GM23338 (cell line): Measurements from ENCODE around the gene FHDC1. TPM values are rescaled to one million over a fixed set of nuclear protein-coding genes. Genes with fewer than 3 reads are reported as not detected.

Experiments used
- ATAC-seq: fragments of 200-7000 bp; cut with Tn5 transposase; 3 replicates; pipeline ENCODE4 v1.9.1; 2020
- DNase-seq: peaks from one replicate; pipeline ENCODE4 v3.0.0-alpha.2; 2015; ENCODE audit warnings: low spot score
- H2AFZ ChIP-seq: fragments of 200-600 bp; sonication (generic); 2 replicates; pipeline ENCODE4 v1.8.0; 2016; ENCODE audit warnings: antibody characterized with exemption, mild to moderate bottlenecking, moderate library complexity
- H3F3A ChIP-seq: fragments of 200-600 bp; sonication (generic); replicated peaks from 2 replicates; pipeline ENCODE4 v1.8.0; 2017; ENCODE audit warnings: antibody characterized with exemption, mixed run types, low read depth
- H3K27ac ChIP-seq: fragments of 200-600 bp; sonication (generic); 2 replicates; pipeline ENCODE4 v1.6.1; 2016; ENCODE audit warnings: low read depth
- H3K27me3 ChIP-seq: fragments of 200-600 bp; sonication (generic); 2 replicates; pipeline ENCODE4 v1.8.0; 2016; ENCODE audit warnings: mild to moderate bottlenecking, mixed run types, moderate library complexity; ENCODE audit not compliant: insufficient read depth
- H3K36me3 ChIP-seq: fragments of 200-600 bp; sonication (generic); 2 replicates; pipeline ENCODE4 v1.8.0; 2016; ENCODE audit warnings: mild to moderate bottlenecking; ENCODE audit not compliant: insufficient read depth
- H3K4me1 ChIP-seq: fragments of 200-600 bp; sonication (generic); 2 replicates; pipeline ENCODE4 v1.8.0; 2016; ENCODE audit warnings: mild to moderate bottlenecking, moderate library complexity; ENCODE audit not compliant: insufficient read depth
- H3K4me2 ChIP-seq: fragments of 200-600 bp; sonication (generic); 2 replicates; pipeline ENCODE4 v1.7.1; 2017; ENCODE audit warnings: mixed run types
- H3K4me3 ChIP-seq: fragments of 200-600 bp; sonication (generic); 2 replicates; pipeline ENCODE4 v1.6.1; 2016; ENCODE audit warnings: mixed run types
- H3K79me2 ChIP-seq: fragments of 200-600 bp; sonication (generic); replicated peaks from 2 replicates; pipeline ENCODE4 v1.8.0; 2017; ENCODE audit warnings: mild to moderate bottlenecking; ENCODE audit not compliant: insufficient read depth
- H3K9me2 ChIP-seq: fragments of 200-600 bp; sonication (generic); 2 replicates; pipeline ENCODE4 v1.8.0; 2017; ENCODE audit not compliant: insufficient read depth
- H4K20me1 ChIP-seq: fragments of 200-600 bp; sonication (generic); replicated peaks from 2 replicates; pipeline ENCODE4 v1.8.0; 2017; ENCODE audit warnings: mild to moderate bottlenecking; ENCODE audit not compliant: insufficient read depth
- H3K27ac Mint-ChIP-seq: 2 replicates; pipeline ENCODE4 v1.8.0; 2020; ENCODE audit warnings: inconsistent platforms, mild to moderate bottlenecking, moderate library complexity, mixed read lengths
- H3K27me3 Mint-ChIP-seq: 3 replicates; pipeline ENCODE4 v1.8.0; 2022; ENCODE audit warnings: low read depth, mild to moderate bottlenecking, moderate library complexity, mixed read lengths, inconsistent platforms; ENCODE audit not compliant: insufficient read depth, poor library complexity
- H3K36me3 Mint-ChIP-seq: 3 replicates; pipeline ENCODE4 v1.8.0; 2021; ENCODE audit warnings: low read depth, mild to moderate bottlenecking, inconsistent platforms, moderate library complexity, mixed read lengths
- H3K4me1 Mint-ChIP-seq: 3 replicates; pipeline ENCODE4 v1.8.0; 2020; ENCODE audit warnings: mild to moderate bottlenecking, inconsistent platforms, mixed read lengths
- H3K4me3 Mint-ChIP-seq: 3 replicates; pipeline ENCODE4 v1.8.0; 2021; ENCODE audit warnings: moderate library complexity, mild to moderate bottlenecking, inconsistent platforms, mixed read lengths
- H3K9me3 Mint-ChIP-seq: 3 replicates; pipeline ENCODE4 v1.8.0; 2020; ENCODE audit warnings: moderate library complexity, mild to moderate bottlenecking, inconsistent platforms, mixed read lengths
- EZH2 ChIP-seq: fragments of 200-600 bp; sonication (generic); IDR thresholded peaks from one replicate; pipeline ENCODE4 v1.8.0; 2017; ENCODE audit warnings: antibody characterized with exemption, mild to moderate bottlenecking, low read depth; ENCODE audit not compliant: unreplicated experiment
- EZH2phosphoT487 ChIP-seq: fragments of 200-600 bp; sonication (generic); IDR thresholded peaks from one replicate; pipeline ENCODE4 v1.8.1; 2018; ENCODE audit warnings: antibody characterized with exemption; ENCODE audit not compliant: unreplicated experiment
- STAT1 ChIP-seq: IDR thresholded peaks from one replicate; pipeline ENCODE4 v1.6.1; 2016; ENCODE audit warnings: antibody characterized with exemption; ENCODE audit not compliant: unreplicated experiment
- ZNF114 ChIP-seq: fragments of 250-450 bp; sonication (Bioruptor Pico); IDR thresholded peaks from 2 replicates; pipeline ENCODE4 v1.5.0; 2020; ENCODE audit warnings: mild to moderate bottlenecking, moderate library complexity
- ZNF331 ChIP-seq: fragments of 250-450 bp; sonication (Bioruptor Pico); IDR thresholded peaks from 2 replicates; pipeline ENCODE4 v1.5.0; 2020; ENCODE audit warnings: low read depth, mild to moderate bottlenecking, moderate library complexity
- ZNF462 ChIP-seq: fragments of 250-450 bp; sonication (Bioruptor Pico); IDR thresholded peaks from 2 replicates; pipeline ENCODE4 v1.5.0; 2020; ENCODE audit warnings: mild to moderate bottlenecking, moderate library complexity
- polyA plus RNA-seq: library from polyadenylated mRNA; unstranded; fragments of >200 nt; fragmentation: Nextera tagmentation; extraction: Ambion mirVana; gene quantifications from 2 replicates; pipeline ENCODE4 v1.2.1, GENCODE V29; 2016
- total RNA-seq: library from RNA; depleted of rRNA; stranded (reverse); fragments of >200 nt; shearing (Covaris generic); gene quantifications from 2 replicates; pipeline ENCODE4 v1.2.3, GENCODE V29; 2014

Gene FHDC1
- total and polyA plus RNA-seq, 2 experiments from 2014 or later = 9.5 to 22.8 TPM

GRCh38 chr4:152903658-152904057 lies 32.5 kb upstream of the FHDC1 start (continued):
- TF ChIP-seq ZNF462 (no peak), EZH2phosphoT487 (no peak)

- H3K27me3 Mint-ChIP-seq = no peaks in the 10 kb centered on the region
- ATAC-seq = no peak
- H3K4me1 Mint-ChIP-seq = no peaks in the 10 kb centered on the region
- Histone ChIP-seq H3K4me2 (no peak overlapping the region), H3K27ac (no peak overlapping the region), H3K79me2 (no peaks in the 10 kb centered on the region), H2AFZ (no peak overlapping the region), H3K36me3 (no peaks in the 10 kb centered on the region), H4K20me1 (no peaks in the 10 kb centered on the region), H3K27me3 (no peaks in the 10 kb centered on the region), H3F3A (no peaks in the 10 kb centered on the region), H3K9me2 (no peaks in the 10 kb centered on the region), H3K4me3 (no peak overlapping the region), H3K4me1 (no peaks in the 10 kb centered on the region)
- H3K4me3 Mint-ChIP-seq = no peak overlapping the region
- peaks cover 8% of the 10 kb centered on the region; the same call in 2 of the 3 replicates for H3K36me3 Mint-ChIP-seq
- no peak overlapping the region for H3K27ac Mint-ChIP-seq
- no peak for TF ChIP-seq STAT1
- TF ChIP-seq ZNF331 (CRISPR knock-in tag) = no peak
- TF ChIP-seq ZNF114 (CRISPR knock-in tag) = no peak
- no peak for TF ChIP-seq EZH2
- no peak for TF ChIP-seq EZH2phosphoT487
- no peak for TF ChIP-seq ZNF462
- no peaks in the 10 kb centered on the region for H3K9me3 Mint-ChIP-seq
- no peak for DNase-seq
Measured at GRCh38 chr4:152909901-152910300, 26.2 kb upstream of the FHDC1 start.
